ELF-1 (cell line): Measurements from ENCODE around the gene MVB12B.

ENCODE experiments used
- DNase-seq: peaks from one replicate; pipeline ENCODE4 v3.0.0-alpha.2; 2016; ENCODE audit warnings: low read depth, low spot score

The MVB12B gene

GRCh38 chr9:126331964-126332748 lies 5.5 kb downstream of the MVB12B start:
- DNase-seq: no peak

- no peak for DNase-seq
Observed at GRCh38 chr9:126334721-126335621, 8.3 kb downstream of the MVB12B start.

GRCh38 chr9:126335837-126336735 lies 9.5 kb downstream of the MVB12B start:
- DNase-seq: no peak

GRCh38 chr9:126336736-126337325 lies 10.2 kb downstream of the MVB12B start:
- DNase-seq: no peak

- DNase-seq: peak; percentile 59
Observed at GRCh38 chr9:126337729-126338372, 11.2 kb downstream of the MVB12B start.

GRCh38 chr9:126338945-126339344 lies 12.3 kb downstream of the MVB12B start:
- no peak for DNase-seq

- peak; percentile 30 for DNase-seq
Observed at GRCh38 chr9:126341426-126341825, 14.8 kb downstream of the MVB12B start.

GRCh38 chr9:126341902-126342301 lies 15.3 kb downstream of the MVB12B start:
- DNase-seq: no peak

GRCh38 chr9:126342621-126343031 lies 16.0 kb downstream of the MVB12B start:
- DNase-seq: no peak

- DNase-seq: no peak
Observed at GRCh38 chr9:126343271-126343700, 16.7 kb downstream of the MVB12B start.

- DNase-seq: no peak
Observed at GRCh38 chr9:126346031-126346430, 19.4 kb downstream of the MVB12B start.

- DNase-seq: no peak
Observed at GRCh38 chr9:126347093-126347492, 20.5 kb downstream of the MVB12B start.

- DNase-seq: peak; percentile 81
Observed at GRCh38 chr9:126347911-126348760, 21.5 kb downstream of the MVB12B start.

GRCh38 chr9:126348911-126349550 lies 22.4 kb downstream of the MVB12B start:
- DNase-seq: no peak

GRCh38 chr9:126354887-126355770 lies 28.5 kb downstream of the MVB12B start:
- no peak for DNase-seq

- no peak for DNase-seq
Observed at GRCh38 chr9:126357074-126357473, 30.4 kb downstream of the MVB12B start.

- no peak for DNase-seq
Observed at GRCh38 chr9:126360073-126360472, 33.4 kb downstream of the MVB12B start.

- no peak for DNase-seq
Observed at GRCh38 chr9:126361810-126362238, 35.2 kb downstream of the MVB12B start.
